CD4-positive, alpha-beta T cell treated with Interferon alpha-2 for 1 hour (primary cell): ENCODE results near the gene FOCAD.
"Not testable (repeated sequence)": the region's sequence is repeated elsewhere in the genome, so short reads cannot be mapped to it uniquely, and the experiment has no call there.

ENCODE experiments used
- DNase-seq, 2 donors: peaks; one replicate each; pipeline ENCODE4 v3.0.0-alpha.2; 2020 to 2022

The FOCAD gene

DNA sequence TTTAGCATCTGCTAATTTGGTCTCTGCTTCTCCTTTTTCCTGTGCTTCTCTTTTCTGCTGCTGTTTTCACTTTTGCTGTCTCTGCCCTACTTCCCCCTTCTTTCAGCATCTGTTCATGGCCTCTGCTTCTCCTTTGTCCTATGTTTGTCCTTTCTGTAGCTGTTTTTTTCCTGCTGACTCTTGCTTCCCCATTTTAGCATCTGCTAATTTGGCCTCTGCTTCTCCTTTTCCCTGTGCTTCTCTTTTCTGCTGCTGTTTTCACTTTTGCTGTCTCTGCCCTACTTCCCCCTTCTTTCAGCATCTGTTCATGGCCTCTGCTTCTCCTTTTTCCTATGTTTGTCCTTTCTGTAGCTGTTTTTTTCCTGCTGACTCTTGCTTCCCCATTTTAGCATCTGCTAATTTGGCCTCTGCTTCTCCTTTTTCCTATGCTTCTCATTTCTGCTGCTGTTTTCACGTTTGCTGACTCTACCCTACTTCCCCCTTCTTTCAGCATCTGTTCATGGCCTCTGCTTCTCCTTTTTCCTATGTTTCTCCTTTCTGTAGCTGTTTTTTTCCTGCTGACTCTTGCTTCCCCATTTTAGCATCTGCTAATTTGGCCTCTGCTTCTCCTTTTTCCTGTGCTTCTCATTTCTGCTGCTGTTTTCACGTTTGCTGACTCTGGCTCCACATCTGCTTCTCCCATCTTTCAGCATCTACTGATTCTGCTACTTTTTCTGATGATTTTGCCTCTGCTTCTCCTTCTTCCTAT is 290.3 kb downstream of the FOCAD start:
- DNase-seq = not testable (repeated sequence)

DNA sequence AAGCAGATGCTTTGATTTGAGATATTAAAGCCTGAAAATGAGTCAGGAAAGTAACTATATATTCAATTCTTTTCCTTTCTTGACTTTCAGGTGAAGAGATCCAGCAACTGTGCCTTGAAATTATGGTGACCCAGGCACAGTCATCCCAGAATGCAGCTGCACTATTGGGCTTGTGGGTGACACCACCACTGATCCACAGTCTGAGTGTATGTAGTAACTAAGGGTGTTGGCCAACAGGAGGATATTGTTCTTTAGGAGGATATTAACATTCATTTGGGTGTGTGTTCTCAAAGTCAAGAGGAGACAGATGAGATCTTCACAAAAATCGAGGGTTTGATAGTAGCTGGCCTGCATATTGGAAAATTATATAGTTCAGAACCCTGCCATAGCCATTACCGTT is 294.2 kb downstream of the FOCAD start:
- DNase-seq = no peak

DNA sequence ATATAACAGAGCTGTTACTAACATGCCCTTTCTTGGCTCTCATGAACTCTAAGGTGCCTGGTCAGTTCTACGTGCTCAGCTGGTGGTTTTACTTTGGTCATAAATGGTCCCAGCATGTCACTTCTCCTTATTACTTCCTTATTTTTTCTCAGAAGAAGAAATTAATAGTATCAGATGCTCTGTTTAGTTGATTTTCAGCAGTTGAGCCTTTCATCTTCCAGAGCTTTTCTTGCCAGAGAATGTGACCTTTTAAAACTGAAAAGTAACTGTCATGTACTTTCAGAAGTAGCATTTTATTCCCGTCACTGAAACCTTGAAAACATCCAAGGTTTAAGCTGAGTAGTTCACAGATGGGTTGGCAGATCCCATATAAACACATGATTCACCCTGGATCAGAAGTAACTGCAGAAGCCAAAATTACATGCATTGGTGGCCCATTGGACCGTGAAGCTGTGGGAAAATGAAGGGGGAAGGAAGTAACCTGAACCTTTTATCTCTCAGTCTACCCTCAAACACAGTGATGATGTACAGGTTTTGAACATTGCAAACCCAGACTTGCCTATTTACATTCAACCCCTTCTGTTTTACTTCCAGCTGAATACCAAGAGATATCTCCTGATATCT is 296.9 kb downstream of the FOCAD start:
- no peak for DNase-seq

DNA sequence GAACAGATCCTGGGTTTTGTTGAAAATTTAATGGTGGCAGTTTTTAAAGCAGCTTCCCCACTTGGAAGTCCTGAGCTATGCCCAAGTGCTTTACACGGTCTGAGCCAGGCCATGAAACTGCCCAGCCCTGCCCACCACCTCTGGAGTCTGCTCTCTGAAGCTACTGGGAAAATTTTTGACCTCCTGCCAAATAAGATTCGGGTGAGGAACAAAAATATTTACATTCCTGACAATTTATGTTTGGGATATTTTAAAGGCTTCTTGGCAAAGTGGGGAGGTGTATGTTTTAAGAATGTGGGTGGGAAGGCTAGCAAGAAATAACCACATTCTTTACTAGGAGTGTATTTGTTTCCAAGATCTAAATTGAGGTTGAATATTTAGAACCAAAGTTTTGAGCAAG is 297.4 kb downstream of the FOCAD start:
- no peak for DNase-seq

DNA sequence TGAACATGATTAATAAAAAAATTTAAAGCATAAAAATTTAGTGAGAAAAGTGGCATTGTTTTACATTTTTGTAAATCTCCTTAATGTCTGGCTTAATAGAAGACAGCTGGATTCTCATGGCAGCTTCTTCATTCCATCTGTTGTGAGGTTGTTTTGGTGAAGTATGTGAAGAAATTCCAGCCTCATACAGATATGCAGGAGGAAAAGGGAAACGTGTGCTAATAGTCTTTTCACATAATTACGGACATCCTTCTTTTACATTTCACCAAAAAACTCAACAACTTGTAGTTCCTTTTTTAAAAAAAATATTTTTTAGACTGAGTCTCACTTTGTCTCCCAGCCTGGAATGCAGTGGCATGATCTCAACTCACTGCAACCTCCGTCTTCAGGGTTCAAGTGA is 300.4 kb downstream of the FOCAD start:
- DNase-seq = no peak

DNA sequence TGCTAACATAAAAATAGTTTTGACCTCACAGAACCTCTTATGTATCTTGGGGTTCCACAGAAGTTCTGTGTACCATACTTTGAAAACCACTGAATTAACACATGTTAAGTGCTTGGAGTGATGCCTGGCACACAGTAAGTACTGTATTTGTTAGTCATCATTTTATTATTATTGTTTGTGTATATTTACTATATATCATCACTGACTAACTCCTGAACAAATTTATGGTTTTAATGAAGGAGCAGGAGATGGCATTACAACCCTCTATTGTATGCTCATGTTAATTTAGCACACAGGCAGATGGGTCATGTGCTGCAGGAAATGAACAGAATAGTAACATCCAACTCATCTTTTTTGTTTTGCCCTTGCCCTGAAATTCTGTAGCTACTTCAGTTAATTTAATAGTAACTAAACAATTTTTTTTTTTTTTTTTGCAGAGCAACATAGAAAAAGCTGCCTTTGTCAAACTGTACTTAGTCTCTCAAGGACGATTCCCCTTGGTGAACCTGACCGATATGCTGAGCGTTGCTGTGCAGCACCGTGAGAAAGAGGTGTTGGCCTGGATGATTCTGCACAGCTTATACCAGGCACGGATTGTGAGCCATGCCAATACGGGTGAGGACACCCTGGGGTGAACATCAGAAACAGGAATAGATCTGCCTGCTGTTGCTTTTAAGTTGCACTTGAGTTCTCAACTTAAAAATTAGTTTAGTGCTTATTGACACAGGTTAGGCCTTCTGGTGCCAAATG is 302.0 kb downstream of the FOCAD start:
- DNase-seq = no peak

DNA sequence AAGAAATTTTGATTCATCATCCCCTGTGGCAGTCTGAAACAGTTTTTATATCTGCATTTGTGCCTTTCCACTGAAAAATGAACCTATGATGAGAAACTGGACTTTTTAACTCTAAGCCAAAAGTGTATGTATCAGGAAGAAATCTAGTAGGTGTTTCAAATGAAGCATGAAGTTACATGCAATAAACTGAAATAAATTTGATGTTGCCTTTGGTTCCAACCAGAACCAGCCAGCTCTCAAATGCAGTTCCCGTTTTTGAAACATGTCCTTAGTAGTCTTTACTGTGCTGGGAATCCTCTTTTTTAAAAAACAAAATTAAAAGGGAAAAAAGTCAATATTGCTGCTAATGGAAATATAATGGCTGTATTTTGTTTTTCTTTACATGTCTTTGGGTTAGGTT is 303.5 kb downstream of the FOCAD start:
- no peak for DNase-seq

DNA sequence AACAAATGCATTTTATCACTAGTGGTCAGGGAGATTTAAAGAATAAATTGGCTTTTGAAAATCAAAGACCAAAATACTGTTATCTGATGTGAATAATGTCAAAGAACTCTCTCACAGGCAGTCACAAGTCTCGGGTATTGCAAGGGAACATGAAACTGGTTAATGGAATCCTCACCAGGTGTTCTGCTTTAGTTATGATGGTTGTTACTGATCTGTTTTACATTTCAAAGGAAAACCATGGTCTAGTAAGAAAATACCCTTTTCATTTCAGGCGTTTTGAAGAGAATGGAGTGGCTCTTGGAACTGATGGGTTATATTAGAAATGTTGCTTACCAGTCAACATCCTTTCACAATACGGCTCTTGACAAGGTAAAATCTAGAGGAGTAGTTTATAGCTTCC is 304.0 kb downstream of the FOCAD start:
- DNase-seq = no peak

DNA sequence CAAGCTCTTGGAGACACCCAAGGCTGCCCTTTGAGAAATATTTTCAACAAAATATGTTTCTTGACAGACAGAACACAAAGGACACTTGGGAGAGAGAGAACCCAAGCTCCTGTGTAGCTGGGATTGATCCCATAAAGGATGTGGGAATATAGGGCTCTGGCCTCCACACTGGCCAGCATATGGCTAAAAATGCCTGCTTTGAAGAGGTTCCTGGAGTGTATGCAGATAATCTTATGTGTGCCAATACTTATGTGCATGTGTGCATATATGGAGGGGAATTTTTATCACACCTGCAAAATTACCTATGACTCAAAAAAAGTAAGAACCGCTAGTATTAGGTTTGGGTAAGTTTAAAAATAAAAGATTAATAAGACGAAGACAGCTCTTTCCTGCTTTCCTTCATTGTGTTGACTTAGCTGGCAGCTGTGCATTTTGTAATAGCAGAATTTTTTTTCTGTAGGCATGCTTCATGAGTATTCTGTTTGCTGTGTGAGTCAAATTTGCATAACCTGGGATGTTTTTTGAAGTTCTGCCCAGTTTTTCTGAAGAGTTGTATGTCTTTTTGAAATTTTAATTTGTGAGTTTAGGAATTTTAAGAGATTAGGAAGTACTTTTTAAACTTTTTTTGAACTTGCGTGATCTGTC is 304.7 kb downstream of the FOCAD start:
- DNase-seq = no peak

DNA sequence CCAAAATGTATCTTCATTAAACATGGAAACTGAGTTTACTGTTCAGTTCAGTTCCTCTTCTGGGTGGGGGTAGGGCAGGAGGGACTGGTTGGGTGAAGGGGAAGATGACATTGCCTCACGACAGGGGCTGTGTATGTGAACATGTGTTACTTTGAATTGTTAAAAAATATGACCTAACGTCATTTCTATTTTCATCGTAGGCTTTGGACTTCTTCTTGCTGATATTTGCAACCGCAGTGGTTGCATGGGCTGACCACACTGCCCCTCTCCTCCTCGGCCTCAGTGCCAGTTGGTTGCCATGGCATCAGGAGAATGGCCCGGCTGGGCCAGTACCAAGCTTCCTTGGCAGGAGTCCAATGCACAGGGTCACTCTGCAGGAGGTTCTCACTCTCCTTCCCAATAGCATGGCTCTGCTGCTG is 305.9 kb downstream of the FOCAD start:
- DNase-seq = peak in 1 of 2 donors; percentile 12

DNA sequence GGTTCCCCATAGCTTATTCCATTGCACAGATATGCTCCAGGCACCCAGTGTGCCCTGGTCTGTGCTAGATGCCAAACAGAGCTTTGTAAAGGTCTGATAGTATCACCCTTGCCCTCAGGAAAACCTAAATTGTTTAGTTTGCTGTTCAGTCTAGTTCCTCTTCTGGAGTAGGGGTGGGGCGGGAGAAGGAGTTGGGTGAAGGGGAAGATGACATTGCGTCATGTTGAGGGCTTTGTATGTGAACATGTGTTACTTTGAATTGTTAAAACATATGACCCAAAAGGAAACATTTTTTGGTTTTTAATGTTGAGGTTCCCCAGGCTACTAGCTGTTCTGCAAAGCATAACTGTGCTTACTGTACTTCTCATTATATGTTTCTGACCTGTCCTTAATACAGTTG is 306.8 kb downstream of the FOCAD start:
- DNase-seq = peak in 1 of 2 donors; percentile 24

DNA sequence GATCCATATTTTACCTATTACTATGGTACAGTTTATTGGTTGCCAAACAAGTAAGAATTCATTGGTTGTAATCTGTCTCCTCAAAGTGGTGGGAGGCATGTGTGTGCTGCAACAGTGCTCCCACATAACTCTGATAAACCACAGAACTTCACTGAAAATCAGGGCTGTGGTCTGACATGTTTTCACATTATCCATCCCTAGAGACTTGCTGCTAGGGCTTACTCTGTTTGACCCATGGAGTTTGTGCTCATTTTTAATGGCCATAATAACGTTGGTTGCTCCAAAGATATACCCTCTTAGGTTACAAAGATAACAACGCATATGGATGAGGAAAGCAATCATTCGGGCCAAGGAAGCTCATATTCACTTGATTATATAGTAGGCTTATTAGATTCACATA is 310.4 kb downstream of the FOCAD start:
- DNase-seq = no peak

DNA sequence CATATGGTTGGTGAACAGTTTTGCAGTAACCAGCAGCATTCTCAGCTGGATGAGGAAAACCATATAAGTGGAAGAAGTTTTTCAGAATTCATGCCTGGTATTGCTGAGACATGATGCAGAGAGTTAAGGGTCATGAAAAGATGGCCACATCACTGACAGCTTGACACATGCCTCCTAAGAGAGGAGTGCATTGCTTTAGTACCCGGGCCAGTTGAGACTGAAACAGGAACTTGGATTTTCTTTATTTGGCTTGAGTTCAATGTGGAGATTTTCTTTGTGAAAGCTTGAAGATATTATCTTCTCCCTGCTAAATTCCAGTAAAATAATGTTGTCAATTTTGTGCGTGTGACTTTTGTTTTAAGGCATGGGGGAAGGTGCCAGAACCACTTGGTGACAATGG is 311.6 kb downstream of the FOCAD start:
- no peak for DNase-seq

DNA sequence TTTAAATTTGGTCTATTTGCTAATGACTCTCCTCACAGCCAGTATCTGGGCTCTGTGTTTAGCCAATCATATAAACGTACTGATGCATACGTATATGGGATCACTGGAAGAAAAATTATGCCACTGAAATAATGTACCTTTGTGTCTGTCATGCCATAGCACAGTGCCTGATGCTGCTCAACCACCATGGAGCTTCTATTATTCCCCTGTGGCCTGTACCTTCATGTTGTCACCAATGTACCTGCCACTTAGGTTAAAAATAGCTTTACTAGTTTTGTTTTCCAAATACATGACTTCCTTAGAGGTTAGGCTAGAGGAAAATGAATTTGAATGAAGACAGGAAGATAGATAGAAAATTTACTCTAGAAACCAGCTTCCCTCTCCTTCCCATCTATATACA is 312.8 kb downstream of the FOCAD start:
- no peak for DNase-seq

DNA sequence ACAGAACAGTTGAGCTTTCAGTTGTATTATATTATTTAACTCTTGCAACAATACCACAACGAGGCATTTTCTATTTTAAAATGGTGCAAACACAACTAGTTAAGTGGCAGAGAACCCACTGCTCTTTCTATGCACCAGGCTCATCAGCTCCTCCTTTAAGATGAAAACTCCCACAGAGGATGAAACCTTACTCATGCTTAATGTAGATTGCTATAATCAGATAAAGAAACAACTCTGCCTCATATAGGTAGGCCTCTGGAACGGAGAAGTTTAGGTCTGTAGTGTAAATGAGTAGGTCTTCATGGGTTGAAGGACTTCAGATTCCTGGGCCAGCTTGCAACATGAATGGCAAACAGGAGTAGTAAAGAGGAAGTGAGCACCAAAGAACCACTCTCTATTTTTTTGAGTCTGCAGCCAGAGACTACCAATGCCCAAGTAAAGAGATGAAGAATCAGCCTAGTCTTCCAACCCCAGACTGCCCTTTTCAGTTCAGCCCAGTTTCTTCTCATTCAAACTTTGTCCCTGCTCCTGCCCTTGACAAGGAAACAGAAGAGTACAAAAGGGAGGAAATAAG is 313.5 kb downstream of the FOCAD start:
- no peak for DNase-seq

DNA sequence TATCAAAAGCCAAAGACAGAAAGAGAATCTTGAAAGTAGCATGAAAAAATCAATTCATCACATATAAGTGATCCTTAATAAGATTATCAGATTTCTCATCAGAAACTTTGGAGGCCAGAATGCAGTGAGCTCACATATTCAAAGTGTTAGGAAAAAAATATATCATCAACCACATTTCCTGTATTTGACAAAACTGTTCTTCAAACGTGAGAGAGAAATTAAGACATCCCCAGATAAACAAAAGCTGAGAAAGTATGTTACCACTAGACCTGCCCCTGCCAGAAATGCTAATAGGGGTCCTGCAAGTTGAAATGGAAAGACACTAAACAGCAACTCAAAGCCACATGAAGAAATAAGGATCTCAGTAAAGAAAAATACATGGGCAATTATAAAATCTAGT is 317.5 kb downstream of the FOCAD start:
- peak in 1 of 2 donors; percentile 50 for DNase-seq

DNA sequence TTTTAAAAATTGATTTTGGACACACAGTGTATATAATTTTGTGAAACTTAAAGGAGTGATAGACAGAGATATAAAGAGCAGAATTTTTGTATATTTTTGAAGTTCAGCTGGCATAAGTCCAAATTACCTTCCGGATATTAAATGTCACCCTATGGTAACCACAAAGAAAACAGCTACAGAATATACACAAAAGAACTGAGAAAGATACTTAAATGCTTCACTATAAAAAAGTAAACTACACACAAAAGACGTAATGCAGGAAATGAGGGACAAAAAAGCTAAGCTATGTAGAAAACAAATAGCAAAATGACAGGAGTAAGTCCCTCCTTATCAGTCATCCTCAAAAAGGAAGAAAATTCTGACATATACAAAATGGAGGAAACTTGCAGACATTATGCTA is 318.0 kb downstream of the FOCAD start:
- DNase-seq = peak in 1 of 2 donors; percentile 34

DNA sequence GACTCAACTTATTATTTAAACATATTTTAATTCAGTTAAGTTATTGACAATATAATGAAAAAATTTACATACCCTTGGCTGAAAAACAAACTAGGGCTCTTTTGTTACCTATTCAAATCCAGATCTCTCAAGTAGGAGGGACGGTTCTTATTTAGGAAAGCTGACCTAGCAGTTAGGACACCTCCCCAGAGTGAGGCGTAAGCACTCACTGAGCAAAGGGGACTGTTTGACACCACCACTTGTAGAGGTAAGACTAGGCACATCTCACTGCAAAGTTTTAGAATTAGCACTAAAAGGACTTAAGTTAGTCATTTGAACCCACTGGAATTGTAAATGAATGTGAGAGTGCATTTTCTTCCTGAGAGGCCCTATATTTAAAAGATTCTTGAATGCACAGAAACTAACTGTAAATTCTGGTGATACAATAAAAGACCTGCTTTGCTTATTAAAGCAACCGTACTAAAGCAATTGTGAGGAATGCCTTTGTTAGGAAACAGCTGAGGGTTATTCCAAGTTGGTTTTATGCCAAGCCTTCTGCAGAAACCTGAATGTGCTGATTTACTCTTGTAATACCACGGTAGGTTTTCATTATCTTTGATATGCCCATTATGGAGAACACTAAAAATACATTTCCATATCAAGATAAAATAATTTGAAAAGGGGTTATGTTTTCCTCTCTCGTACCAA is 331.2 kb downstream of the FOCAD start:
- no peak for DNase-seq

DNA sequence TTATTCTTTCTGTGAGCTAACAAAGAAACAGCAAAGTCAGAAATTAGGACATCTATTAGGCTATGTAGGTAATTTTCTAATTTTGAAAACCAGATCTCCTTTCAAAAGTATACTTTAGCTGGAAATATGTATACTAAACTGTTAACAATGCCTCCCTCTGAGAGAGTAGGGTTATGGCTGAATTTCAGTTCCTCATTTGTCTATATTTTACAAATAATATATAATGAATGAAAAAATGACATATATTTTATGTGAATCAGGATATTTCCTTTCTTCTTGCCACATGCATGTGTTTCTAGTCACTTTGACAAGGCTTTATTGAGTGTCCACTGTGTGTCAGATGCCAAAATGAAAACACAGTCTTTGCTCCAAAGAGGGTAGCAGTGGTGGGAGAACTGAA is 331.9 kb downstream of the FOCAD start:
- DNase-seq = no peak

DNA sequence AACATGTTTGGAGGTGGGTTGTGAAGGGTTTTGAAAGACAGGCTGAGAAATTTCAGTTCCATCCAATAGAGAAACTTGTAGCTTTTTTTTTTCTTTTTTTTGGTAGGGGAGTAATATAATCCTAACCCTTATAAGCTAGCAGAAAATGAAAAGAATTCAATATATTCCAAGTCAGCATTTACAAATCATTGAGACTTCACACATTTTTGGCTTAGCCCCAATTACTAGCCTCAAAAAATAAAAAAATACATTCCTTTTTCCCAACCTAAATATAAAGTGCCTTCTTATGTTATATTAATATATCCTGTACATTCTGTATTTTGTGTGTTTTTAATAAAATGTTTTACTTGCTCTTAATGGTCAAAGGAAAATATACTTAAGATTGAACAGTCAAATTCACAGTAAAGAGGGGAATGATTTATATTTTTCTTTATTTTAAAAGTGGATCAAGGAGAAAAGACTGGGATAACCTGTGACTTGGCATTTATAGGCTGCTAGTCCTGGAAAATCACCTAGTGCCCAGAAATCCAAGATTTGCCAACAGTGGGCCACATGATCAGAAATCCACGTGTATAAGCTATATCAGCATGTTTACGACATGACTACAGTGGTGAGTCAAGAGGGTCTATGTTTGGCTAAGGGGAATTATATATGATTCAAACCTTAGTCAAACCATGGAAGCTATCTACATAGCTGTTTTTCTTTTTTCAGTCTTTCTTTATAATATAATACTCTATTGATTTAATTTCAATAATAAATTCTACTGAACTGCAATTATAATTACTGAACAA is 332.8 kb downstream of the FOCAD start:
- no peak for DNase-seq

DNA sequence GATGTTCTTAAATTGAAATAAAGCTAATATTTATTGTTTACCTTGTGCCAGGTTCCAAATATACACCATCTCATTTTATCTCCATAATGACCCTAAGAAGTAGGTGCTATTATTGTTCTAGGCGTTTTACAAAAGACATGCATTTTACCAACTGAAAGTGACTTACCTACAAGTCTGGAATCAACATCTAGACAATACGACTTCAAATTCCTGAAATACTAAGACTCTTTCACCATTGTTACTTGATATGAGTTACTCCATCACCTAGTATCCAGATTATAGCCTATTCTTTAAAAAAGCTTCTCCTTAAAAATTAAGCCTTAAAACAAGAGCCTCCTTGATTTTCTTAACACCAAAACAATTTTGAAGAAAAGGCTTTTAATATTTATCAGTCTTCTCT is 334.1 kb downstream of the FOCAD start:
- no peak for DNase-seq

DNA sequence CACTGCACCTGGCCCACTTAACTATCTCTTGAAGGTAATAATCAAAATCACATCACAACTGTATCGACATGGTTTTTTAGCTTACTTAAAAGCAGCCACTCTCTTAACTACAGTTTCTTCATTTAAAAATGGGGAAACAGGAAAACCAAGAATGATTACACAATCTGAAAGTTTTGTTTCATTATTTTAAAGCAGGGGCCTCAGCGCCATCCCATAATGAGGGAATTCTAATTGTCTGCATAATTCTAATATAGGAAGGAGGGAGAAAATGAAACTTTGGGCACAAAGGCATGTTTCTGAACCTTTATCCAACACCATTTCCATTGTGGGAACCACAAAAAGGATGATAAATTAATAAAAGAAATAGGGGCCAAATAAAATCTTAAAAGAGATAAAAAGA is 339.8 kb downstream of the FOCAD start:
- no peak for DNase-seq
